MM.1S (cell line): ENCODE data around the gene ADAMTS6.

ENCODE experiments used
- DNase-seq: peaks from one replicate; pipeline ENCODE4 v3.0.0-alpha.2; 2015
- H2AFZ ChIP-seq: fragments of 300-600 bp; sonication (generic); 2 replicates; pipeline ENCODE4 v1.6.0; 2016; ENCODE audit warnings: antibody characterized with exemption, low read length
- H3F3A ChIP-seq: fragments of 300-600 bp; sonication (generic); 2 replicates; pipeline ENCODE4 v1.6.1; 2016; ENCODE audit warnings: mild to moderate bottlenecking, antibody characterized with exemption, low read length, moderate library complexity, mixed read lengths; ENCODE audit not compliant: insufficient read depth
- H3K27ac ChIP-seq: fragments of 300-600 bp; sonication (generic); 2 replicates; pipeline ENCODE4 v1.5.1; 2016; ENCODE audit warnings: mild to moderate bottlenecking, low read length
- H3K27me3 ChIP-seq: fragments of 300-600 bp; sonication (generic); replicated peaks from 2 replicates; pipeline ENCODE4 v1.6.0; 2016; ENCODE audit warnings: low read length; ENCODE audit not compliant: insufficient read depth
- H3K36me3 ChIP-seq: fragments of 300-600 bp; sonication (generic); replicated peaks from 2 replicates; pipeline ENCODE4 v1.6.1; 2016; ENCODE audit warnings: mild to moderate bottlenecking, low read length, mixed read lengths; ENCODE audit not compliant: insufficient read depth
- H3K4me1 ChIP-seq: fragments of 300-600 bp; sonication (generic); 2 replicates; pipeline ENCODE4 v1.6.1; 2016; ENCODE audit warnings: low read length, mixed read lengths
- H3K4me2 ChIP-seq: fragments of 300-600 bp; sonication (generic); 2 replicates; pipeline ENCODE4 v1.6.0; 2016; ENCODE audit warnings: low read depth, low read length
- H3K4me3 ChIP-seq: fragments of 300-600 bp; sonication (generic); 2 replicates; pipeline ENCODE4 v1.5.1; 2016; ENCODE audit warnings: low read length, mixed read lengths
- H3K79me2 ChIP-seq: fragments of 300-600 bp; sonication (generic); 2 replicates; pipeline ENCODE4 v1.6.1; 2016; ENCODE audit warnings: mixed run types, low read length, mixed read lengths
- H3K9ac ChIP-seq: fragments of 300-600 bp; sonication (generic); 2 replicates; pipeline ENCODE4 v1.6.1; 2016; ENCODE audit warnings: low read length, mixed read lengths
- H3K9me2 ChIP-seq: fragments of 300-600 bp; sonication (generic); replicated peaks from 2 replicates; pipeline ENCODE4 v1.6.1; 2016; ENCODE audit warnings: mild to moderate bottlenecking, low read length, mixed read lengths; ENCODE audit not compliant: insufficient read depth
- H3K9me3 ChIP-seq: fragments of 300-600 bp; sonication (generic); replicated peaks from 2 replicates; pipeline ENCODE4 v1.6.1; 2016; ENCODE audit warnings: mild to moderate bottlenecking, low read length, mixed read lengths; ENCODE audit not compliant: insufficient read depth
- H4K20me1 ChIP-seq: fragments of 300-600 bp; sonication (generic); 2 replicates; pipeline ENCODE4 v1.6.1; 2016; ENCODE audit warnings: mild to moderate bottlenecking, low read length, moderate library complexity, mixed read lengths; ENCODE audit not compliant: insufficient read depth
- CTCF ChIP-seq: fragments of 300-600 bp; sonication (generic); IDR thresholded peaks from 2 replicates; pipeline ENCODE4 v1.5.1; 2016; ENCODE audit warnings: antibody characterized with exemption, low read length, mixed read lengths
- EZH2 ChIP-seq: fragments of 300-600 bp; sonication (generic); optimal IDR thresholded peaks from 2 replicates; pipeline ENCODE3; 2017; ENCODE audit warnings: low read depth, mild to moderate bottlenecking, antibody characterized with exemption, low read length, mixed read lengths
- EZH2phosphoT487 ChIP-seq: fragments of 300-600 bp; sonication (generic); IDR thresholded peaks from 2 replicates; pipeline ENCODE4 v1.6.1; 2018; ENCODE audit warnings: antibody characterized with exemption, low read length

The ADAMTS6 gene

GRCh38 chr5:65462139-65462705, 19.5 kb downstream of the ADAMTS6 start:
- DNase-seq: no peak
- Histone ChIP-seq H3K27ac (no peak overlapping the region), H3K9me3 (no peaks in the 10 kb centered on the region), H3K4me3 (no peak overlapping the region), H2AFZ (no peak overlapping the region), H3K27me3 (no peaks in the 10 kb centered on the region), H3K4me2 (no peak overlapping the region), H3K79me2 (no peaks in the 10 kb centered on the region), H4K20me1 (no peaks in the 10 kb centered on the region), H3K36me3 (no peaks in the 10 kb centered on the region), H3K4me1 (no peaks in the 10 kb centered on the region), H3K9ac (no peak overlapping the region), H3K9me2 (no peaks in the 10 kb centered on the region), H3F3A (no peaks in the 10 kb centered on the region)
- no peak for TF ChIP-seq CTCF
- TF ChIP-seq EZH2: no peak
- TF ChIP-seq EZH2phosphoT487: no peak

- no peak for TF ChIP-seq EZH2phosphoT487
- TF ChIP-seq EZH2: no peak
- no peak for TF ChIP-seq CTCF
- H3K79me2 ChIP-seq: no peaks in the 10 kb centered on the region
- no peak for DNase-seq
- no peaks in the 10 kb centered on the region for H3F3A ChIP-seq
- no peak overlapping the region for H3K4me3 ChIP-seq
- no peak overlapping the region for H2AFZ ChIP-seq
- no peaks in the 10 kb centered on the region for H3K36me3 ChIP-seq
- no peaks in the 10 kb centered on the region for H3K9me3 ChIP-seq
- no peak overlapping the region for H3K4me2 ChIP-seq
- no peaks in the 10 kb centered on the region for H4K20me1 ChIP-seq
- H3K9me2 ChIP-seq: no peaks in the 10 kb centered on the region
- H3K9ac ChIP-seq: no peak overlapping the region
- no peak overlapping the region for H3K27ac ChIP-seq
- H3K27me3 ChIP-seq: no peaks in the 10 kb centered on the region
- H3K4me1 ChIP-seq: no peaks in the 10 kb centered on the region
Observed at GRCh38 chr5:65461490-65461889, 20.2 kb downstream of the ADAMTS6 start.

GRCh38 chr5:65459995-65460394, 21.7 kb downstream of the ADAMTS6 start:
- no peaks in the 10 kb centered on the region for H3K9me2 ChIP-seq
- no peak overlapping the region for H3K4me3 ChIP-seq
- no peak for DNase-seq
- no peaks in the 10 kb centered on the region for H4K20me1 ChIP-seq
- TF ChIP-seq EZH2phosphoT487 (no peak), CTCF (no peak), EZH2 (no peak)
- no peaks in the 10 kb centered on the region for H3K9me3 ChIP-seq
- H3K27ac ChIP-seq: no peak overlapping the region
- H3F3A ChIP-seq: no peaks in the 10 kb centered on the region
- H3K27me3 ChIP-seq: no peaks in the 10 kb centered on the region
- H3K9ac ChIP-seq: no peak overlapping the region
- no peaks in the 10 kb centered on the region for H3K79me2 ChIP-seq
- H3K4me2 ChIP-seq: no peak overlapping the region
- H2AFZ ChIP-seq: no peak overlapping the region
- H3K36me3 ChIP-seq: no peaks in the 10 kb centered on the region
- H3K4me1 ChIP-seq: no peaks in the 10 kb centered on the region
